Calu3 (cell line): ENCODE data around the gene PDZD2. TPM values are rescaled to one million over a fixed set of nuclear protein-coding genes. Genes with fewer than 3 reads are reported as not detected.

ENCODE experiments used
- BruUV-seq: library from RNA; stranded (reverse); fragments of 400-500 nt; replicated peaks from 2 replicates; lab custom pipeline; 2021; lab: Mats Ljungman, UMichigan
- CTCF ChIA-PET: fragments of 300-600 bp; sonication (Branson Sonifier 250); formaldehyde crosslinking; loops from one replicate; lab custom pipeline; 2022; ENCODE audit warnings: antibody characterized with exemption; lab: Charles Lee
- DNase-seq: peaks from one replicate; pipeline ENCODE4 v3.0.0; 2022
- H3K27ac Mint-ChIP-seq: one replicate; pipeline ENCODE4 v1.8.0; 2022; ENCODE audit warnings: mixed read lengths; ENCODE audit not compliant: unreplicated experiment
- H3K27me3 Mint-ChIP-seq: one replicate; pipeline ENCODE4 v1.8.0; 2022; ENCODE audit warnings: mixed read lengths; ENCODE audit not compliant: unreplicated experiment
- H3K36me3 Mint-ChIP-seq: one replicate; pipeline ENCODE4 v1.8.0; 2022; ENCODE audit warnings: mild to moderate bottlenecking, moderate library complexity, mixed read lengths; ENCODE audit not compliant: insufficient read depth, unreplicated experiment
- H3K4me1 Mint-ChIP-seq: one replicate; pipeline ENCODE4 v1.8.0; 2022; ENCODE audit warnings: mild to moderate bottlenecking, low read depth, mixed read lengths; ENCODE audit not compliant: unreplicated experiment
- H3K4me3 Mint-ChIP-seq: one replicate; pipeline ENCODE4 v1.8.0; 2022; ENCODE audit warnings: mild to moderate bottlenecking, low read depth, moderate library complexity, mixed read lengths; ENCODE audit not compliant: unreplicated experiment
- H3K9me3 Mint-ChIP-seq: one replicate; pipeline ENCODE4 v1.8.0; 2022; ENCODE audit warnings: low read depth, mixed read lengths; ENCODE audit not compliant: unreplicated experiment
- intact Hi-C: fragments of 100-400 bp; cut with micrococcal nuclease; formaldehyde crosslinking; loops from one replicate; pipeline ENCODE4 v1.10.0; 2022; ENCODE audit not compliant: unreplicated experiment
- total RNA-seq: library from RNA; stranded (reverse); gene quantifications from 2 replicates; pipeline ENCODE4 v1.2.3, GENCODE V29; 2022
- TF ChIP-seq, protein P1 (sequence below): fragments of 200-600 bp; IDR thresholded peaks from one replicate; pipeline ENCODE4 v1.8.0; 2022; ENCODE audit warnings: antibody characterized with exemption; ENCODE audit not compliant: unreplicated experiment

The PDZD2 gene
- total RNA-seq, 1 experiment from 2014 or later: 0.97 TPM

DNA sequence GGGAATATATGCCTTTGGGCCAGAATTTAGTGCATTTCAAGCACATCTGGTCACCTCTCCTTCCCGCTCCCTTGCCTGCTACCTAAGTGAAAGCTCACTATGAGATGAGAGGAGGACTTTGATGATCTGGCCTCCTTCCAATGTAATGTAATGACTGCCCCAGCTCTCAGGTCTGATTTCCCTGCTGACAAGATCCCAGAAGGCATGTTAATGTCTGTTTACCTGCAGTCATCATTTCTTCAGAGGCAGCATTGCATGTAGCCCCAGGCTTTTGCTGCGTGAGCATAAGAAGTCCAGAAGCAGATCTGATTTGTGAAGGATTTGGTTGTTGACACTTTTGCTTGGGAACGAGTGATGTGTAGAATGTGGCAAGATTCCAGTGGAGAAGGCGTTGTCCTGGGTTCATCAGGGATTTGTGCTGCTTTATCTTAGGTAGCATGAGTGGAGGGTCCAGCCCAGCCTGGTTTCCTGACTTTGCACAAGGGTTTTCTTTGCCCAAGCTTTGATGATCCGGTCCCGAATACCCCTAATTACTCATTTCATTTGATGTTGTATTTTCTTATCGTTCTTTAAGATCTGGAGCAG is 342.5 kb downstream of the PDZD2 start:
- Mint-ChIP-seq H3K27ac (no peak overlapping the region), H3K4me3 (no peak overlapping the region)

DNA sequence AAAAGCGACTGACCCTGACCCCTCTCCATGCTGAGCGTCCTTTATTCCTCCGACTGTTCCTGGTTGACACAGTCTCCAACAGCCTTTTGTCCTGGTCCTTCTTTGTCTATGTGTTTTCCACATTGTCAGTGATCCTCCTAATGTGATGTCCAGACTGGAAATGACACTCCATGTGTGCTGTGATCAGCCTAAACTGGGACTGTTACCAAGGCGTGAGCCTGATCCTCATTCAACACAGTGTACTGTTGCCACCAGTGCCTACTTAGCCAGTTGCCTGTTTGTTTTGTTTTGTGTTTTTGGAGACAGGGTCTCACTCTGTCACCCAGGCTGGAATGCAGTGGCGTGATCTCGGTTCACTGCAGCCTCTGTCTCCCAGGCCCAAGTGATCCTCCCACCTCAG is 343.1 kb downstream of the PDZD2 start:
- TF ChIP-seq, protein P1, sequence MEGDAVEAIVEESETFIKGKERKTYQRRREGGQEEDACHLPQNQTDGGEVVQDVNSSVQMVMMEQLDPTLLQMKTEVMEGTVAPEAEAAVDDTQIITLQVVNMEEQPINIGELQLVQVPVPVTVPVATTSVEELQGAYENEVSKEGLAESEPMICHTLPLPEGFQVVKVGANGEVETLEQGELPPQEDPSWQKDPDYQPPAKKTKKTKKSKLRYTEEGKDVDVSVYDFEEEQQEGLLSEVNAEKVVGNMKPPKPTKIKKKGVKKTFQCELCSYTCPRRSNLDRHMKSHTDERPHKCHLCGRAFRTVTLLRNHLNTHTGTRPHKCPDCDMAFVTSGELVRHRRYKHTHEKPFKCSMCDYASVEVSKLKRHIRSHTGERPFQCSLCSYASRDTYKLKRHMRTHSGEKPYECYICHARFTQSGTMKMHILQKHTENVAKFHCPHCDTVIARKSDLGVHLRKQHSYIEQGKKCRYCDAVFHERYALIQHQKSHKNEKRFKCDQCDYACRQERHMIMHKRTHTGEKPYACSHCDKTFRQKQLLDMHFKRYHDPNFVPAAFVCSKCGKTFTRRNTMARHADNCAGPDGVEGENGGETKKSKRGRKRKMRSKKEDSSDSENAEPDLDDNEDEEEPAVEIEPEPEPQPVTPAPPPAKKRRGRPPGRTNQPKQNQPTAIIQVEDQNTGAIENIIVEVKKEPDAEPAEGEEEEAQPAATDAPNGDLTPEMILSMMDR: no peak
- H3K4me1 Mint-ChIP-seq: no peaks in the 10 kb centered on the region
- H3K27ac Mint-ChIP-seq: no peak overlapping the region
- H3K4me3 Mint-ChIP-seq: no peak overlapping the region
- BruUV-seq: no TSS peak
- CTCF ChIA-PET: no interaction called here
- DNase-seq: no peak
- no peaks in the 10 kb centered on the region for H3K27me3 Mint-ChIP-seq
- H3K36me3 Mint-ChIP-seq: no peaks in the 10 kb centered on the region
- intact Hi-C loops: no loop called here
- H3K9me3 Mint-ChIP-seq: no peaks in the 10 kb centered on the region

More for the DNA sequence above, 342.5 kb downstream of the PDZD2 start:
- CTCF ChIA-PET: no interaction called here
- no peaks in the 10 kb centered on the region for H3K9me3 Mint-ChIP-seq
- TF ChIP-seq, protein P1: no peak
- DNase-seq: no peak
- no peaks in the 10 kb centered on the region for H3K36me3 Mint-ChIP-seq
- no peaks in the 10 kb centered on the region for H3K4me1 Mint-ChIP-seq
- H3K27me3 Mint-ChIP-seq: no peaks in the 10 kb centered on the region
- intact Hi-C loops: no loop called here
- BruUV-seq: no TSS peak

DNA sequence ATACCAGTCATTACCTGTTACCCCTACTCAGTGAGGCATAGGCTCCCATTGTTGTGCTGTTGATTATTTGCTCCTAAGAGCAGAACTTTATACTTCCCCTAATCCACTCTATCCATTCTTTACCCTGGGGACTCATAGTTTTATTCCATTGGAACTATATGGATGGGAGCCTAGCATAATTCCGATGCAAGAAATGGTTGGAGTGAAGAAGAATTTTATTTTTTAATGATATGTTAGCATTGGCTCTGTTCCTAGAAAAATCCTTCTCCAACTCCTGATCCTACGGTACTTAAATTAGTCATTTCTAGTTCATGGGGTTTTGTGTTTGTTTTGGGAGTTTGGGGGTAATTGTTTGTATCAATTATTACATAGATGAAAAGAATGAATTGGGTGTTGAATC is 343.7 kb downstream of the PDZD2 start:
- no peaks in the 10 kb centered on the region for H3K9me3 Mint-ChIP-seq
- no peak overlapping the region for H3K4me3 Mint-ChIP-seq
- CTCF ChIA-PET: no interaction called here
- TF ChIP-seq, protein P1: no peak
- H3K27ac Mint-ChIP-seq: no peak overlapping the region
- H3K4me1 Mint-ChIP-seq: no peaks in the 10 kb centered on the region
- peaks cover 5% of the 10 kb centered on the region for H3K27me3 Mint-ChIP-seq
- no TSS peak for BruUV-seq
- intact Hi-C loops: no loop called here
- DNase-seq: no peak
- no peaks in the 10 kb centered on the region for H3K36me3 Mint-ChIP-seq

DNA sequence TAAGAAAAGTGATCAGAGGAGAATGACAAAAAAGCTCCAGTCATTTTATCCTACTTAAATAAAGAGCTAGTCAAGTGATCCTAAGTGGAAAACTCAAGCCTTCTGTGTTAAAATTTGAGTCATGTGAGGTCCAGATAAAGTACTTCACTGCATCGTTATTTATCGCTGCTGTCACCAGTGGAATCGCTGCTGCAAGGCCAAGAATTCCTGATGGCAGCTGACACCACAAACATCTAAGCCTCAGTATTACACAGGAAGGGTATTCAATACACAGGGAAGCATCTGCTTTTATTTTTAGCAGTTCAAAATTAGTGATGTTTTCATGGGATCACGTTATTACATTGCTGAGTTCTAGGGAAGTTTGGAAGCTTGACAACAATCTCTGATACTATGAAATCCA is 344.9 kb downstream of the PDZD2 start:
- CTCF ChIA-PET: no interaction called here
- peaks cover 14% of the 10 kb centered on the region for H3K27me3 Mint-ChIP-seq
- H3K9me3 Mint-ChIP-seq: peaks cover 3% of the 10 kb centered on the region
- intact Hi-C loops: no loop called here
- TF ChIP-seq, protein P1: no peak
- no peaks in the 10 kb centered on the region for H3K4me1 Mint-ChIP-seq
- H3K27ac Mint-ChIP-seq: no peak overlapping the region
- H3K36me3 Mint-ChIP-seq: no peaks in the 10 kb centered on the region
- no peak for DNase-seq
- BruUV-seq: no TSS peak
- no peak overlapping the region for H3K4me3 Mint-ChIP-seq
